GM13976 (cell line): ENCODE results near the gene PROSER3.

Source experiments
- DNase-seq: peaks from one replicate; pipeline ENCODE4 v3.0.0; 2012; ENCODE audit warnings: low spot score
- in situ Hi-C: fragments of 300-500 bp; cut with MboI; formaldehyde crosslinking; loops from one replicate; pipeline ENCODE4 v1.12.0; 2022; ENCODE audit warnings: low sequenced_read_pairs, mixed read lengths, inconsistent platforms; ENCODE audit not compliant: unreplicated experiment
- TF ChIP-seq, protein P1 (sequence below): IDR thresholded peaks from 2 replicates; pipeline ENCODE4 v1.5.1; 2012; ENCODE audit warnings: borderline replicate concordance, mild to moderate bottlenecking; ENCODE audit not compliant: insufficient read depth; ENCODE audit errors: extremely low read depth, missing control alignments, control extremely low read depth

The PROSER3 gene

DNA sequence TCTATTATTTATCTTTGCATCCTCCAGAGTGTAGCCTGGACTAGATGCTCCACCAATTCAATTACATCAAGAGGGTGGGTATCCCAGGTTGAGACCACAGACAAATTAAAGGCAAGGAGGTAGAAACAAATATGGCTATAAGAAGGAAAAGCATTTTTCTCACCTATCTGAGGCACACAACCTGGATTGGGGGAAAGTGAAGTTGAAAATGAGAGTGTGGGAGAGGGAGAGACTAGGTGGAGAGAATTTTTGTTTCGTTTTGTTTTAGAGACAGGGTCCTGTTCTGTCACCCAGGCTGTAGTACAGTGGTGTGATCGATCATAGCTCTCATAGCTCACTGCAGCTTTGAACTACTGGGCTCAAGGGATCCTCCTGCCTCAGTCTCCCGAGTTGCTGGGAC is 60.5 kb downstream of the PROSER3 start:
- in situ Hi-C loops: no loop called here
- no peak for DNase-seq
- TF ChIP-seq, protein P1, sequence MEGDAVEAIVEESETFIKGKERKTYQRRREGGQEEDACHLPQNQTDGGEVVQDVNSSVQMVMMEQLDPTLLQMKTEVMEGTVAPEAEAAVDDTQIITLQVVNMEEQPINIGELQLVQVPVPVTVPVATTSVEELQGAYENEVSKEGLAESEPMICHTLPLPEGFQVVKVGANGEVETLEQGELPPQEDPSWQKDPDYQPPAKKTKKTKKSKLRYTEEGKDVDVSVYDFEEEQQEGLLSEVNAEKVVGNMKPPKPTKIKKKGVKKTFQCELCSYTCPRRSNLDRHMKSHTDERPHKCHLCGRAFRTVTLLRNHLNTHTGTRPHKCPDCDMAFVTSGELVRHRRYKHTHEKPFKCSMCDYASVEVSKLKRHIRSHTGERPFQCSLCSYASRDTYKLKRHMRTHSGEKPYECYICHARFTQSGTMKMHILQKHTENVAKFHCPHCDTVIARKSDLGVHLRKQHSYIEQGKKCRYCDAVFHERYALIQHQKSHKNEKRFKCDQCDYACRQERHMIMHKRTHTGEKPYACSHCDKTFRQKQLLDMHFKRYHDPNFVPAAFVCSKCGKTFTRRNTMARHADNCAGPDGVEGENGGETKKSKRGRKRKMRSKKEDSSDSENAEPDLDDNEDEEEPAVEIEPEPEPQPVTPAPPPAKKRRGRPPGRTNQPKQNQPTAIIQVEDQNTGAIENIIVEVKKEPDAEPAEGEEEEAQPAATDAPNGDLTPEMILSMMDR: no peak
